Measurements from ENCODE around the gene TUBB6. TPM values are rescaled to one million over a fixed set of nuclear protein-coding genes. Genes with fewer than 3 reads are reported as not detected.
A peak's percentile ranks its signal among the peaks of the same experiment; 100 is the strongest.

Gene TUBB6
- total and polyA plus RNA-seq, 2 donors (not counting 3 experiments of a cell fraction or from before 2014, with no cell fraction given), result 440 to 747 TPM

DNA sequence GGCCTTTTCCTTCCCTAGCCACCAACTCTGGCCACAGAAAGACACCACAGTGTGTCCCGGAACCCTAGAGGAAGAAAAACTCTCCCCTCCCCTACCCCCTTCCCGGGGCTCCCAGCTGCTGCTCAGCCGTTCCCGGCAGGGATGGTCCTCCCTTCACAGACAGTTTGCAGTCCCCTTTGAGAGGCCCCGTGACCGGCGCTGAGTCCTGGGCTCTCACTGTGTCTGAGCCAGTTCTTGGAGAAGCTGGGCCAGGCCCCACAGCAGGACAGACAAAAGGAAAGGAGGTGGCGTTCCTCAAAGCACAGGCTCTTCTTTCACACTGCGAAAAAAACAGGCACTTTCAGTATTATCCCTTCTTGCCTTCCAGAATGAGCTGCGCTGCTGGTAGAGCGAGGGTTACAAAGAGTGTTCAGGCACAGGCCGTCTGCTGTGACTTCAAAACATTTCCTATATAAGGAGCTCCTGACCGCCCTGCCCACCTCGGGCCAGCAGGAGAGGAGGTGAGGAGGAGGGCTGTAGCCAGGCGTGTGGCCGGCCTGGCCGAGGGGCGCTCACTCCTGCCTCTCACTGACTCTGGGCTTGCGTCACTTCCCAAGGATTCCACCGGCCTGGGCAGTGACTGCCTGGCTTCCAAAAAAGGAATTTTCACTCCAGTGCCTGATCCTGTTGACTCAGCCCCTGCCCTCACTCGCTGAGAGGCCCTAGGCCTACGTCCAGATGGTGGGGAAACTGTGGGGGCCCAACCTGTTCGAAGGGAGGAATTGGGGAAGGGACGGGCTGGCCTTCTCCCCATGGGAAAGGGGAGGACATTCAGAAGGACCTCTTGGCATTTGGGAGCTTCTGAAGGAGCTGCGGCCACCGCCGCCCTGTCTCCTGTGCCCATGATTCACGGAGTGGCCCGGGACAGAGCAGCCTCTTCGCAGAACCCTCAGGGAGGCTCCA is 29.0 kb upstream of the TUBB6 start:
- DNase-seq (ENCODE audit: low read depth, low spot score) (peak; percentile 93), FAIRE-seq (peak; percentile 98)
- TF ChIP-seq POLR2A (IDR thresholded peaks at IDR 0.05; ENCODE audit: low read depth, low read length) (peak; percentile 86), POLR2AphosphoS5 (IDR thresholded peaks at IDR 0.05; ENCODE audit: insufficient read depth, low read depth, low read length) (peak; percentile 77), GATA2 (IDR thresholded peaks at IDR 0.05; ENCODE audit: insufficient read depth, insufficient read length, low read depth, low read length) (no peak), JUN (IDR thresholded peaks at IDR 0.05; ENCODE audit: borderline replicate concordance, insufficient read depth, insufficient read length, low read depth) (no peak), EZH2 (IDR thresholded peaks at IDR 0.05; ENCODE audit: borderline replicate concordance, low read depth, low read length, severe bottlenecking) (no peak), FOS (IDR thresholded peaks at IDR 0.05; ENCODE audit: borderline replicate concordance, insufficient read depth, low read length) (peak; percentile 74), MYC (IDR thresholded peaks at IDR 0.05; ENCODE audit: low read depth, low read length) (peak; percentile 3), CTCF (IDR thresholded peaks at IDR 0.05; ENCODE audit: extremely low read depth in 1 of 2, insufficient read depth in 1 of 2, low read depth in 1 of 2, low read length in 2 of 2) (peak in 1 of 2 donors; percentile 23)
- TF ChIP-seq, protein P1, sequence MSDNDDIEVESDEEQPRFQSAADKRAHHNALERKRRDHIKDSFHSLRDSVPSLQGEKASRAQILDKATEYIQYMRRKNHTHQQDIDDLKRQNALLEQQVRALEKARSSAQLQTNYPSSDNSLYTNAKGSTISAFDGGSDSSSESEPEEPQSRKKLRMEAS (IDR thresholded peaks at IDR 0.05; ENCODE audit: insufficient read depth, insufficient read length), result no peak
- Histone ChIP-seq H3K9ac (replicated peaks; ENCODE audit: extremely low read depth, insufficient read depth, low read length) (peak overlapping the region; percentile 82), H3K9me3 (replicated peaks; ENCODE audit: control insufficient read depth, insufficient read depth, low read length) (no peaks in the 10 kb centered on the region), H3K27me3 (ENCODE audit: control insufficient read depth in 2 of 2, insufficient read depth in 2 of 2, low read length in 2 of 2) (no peaks in the 10 kb centered on the region), H3K4me2 (ENCODE audit: insufficient read depth, low read length) (peak overlapping the region; percentile 62), H3K4me3 (replicated peaks in 1 of 3; ENCODE audit: insufficient read depth in 1 of 3, low read depth in 1 of 3, low read length in 3 of 3) (peak overlapping the region; percentile 9 to 44 (median 30)), H3K9me1 (replicated peaks; ENCODE audit: control insufficient read depth, extremely low read depth, insufficient read depth, low read length) (no peaks in the 10 kb centered on the region), H3K79me2 (ENCODE audit: control insufficient read depth, insufficient read depth, low read length) (no peaks in the 10 kb centered on the region), H2AFZ (ENCODE audit: low read depth, low read length) (peak overlapping the region; percentile 78), H4K20me1 (replicated peaks; ENCODE audit: control insufficient read depth, extremely low read depth, insufficient read depth, low read length) (no peaks in the 10 kb centered on the region), H3K36me3 (ENCODE audit: control insufficient read depth in 2 of 2, extremely low read depth in 1 of 2, insufficient read depth in 2 of 2, low read length in 2 of 2) (no peaks in the 10 kb centered on the region), H3K4me1 (ENCODE audit: control insufficient read depth, extremely low read depth, insufficient read depth, low read length) (peaks cover 34% of the 10 kb centered on the region), H3K27ac (ENCODE audit: insufficient read depth, low read depth, low read length) (peak overlapping the region; percentile 89)
- ChIA-PET CTCF (interaction anchor here (0.9 to 4.2 kb wide), 11 partner anchors 8 to 342 kb away, joined by 3 to 23 read pairs (median 7); partner anchors contain the start of gene TUBB6), POLR2A (interaction anchor here (0.5 to 3.4 kb wide), 10 partner anchors 8 to 721 kb away, joined by 3 to 46 read pairs (median 4); partner anchors contain the start of gene TUBB6)
- BruUV-seq (replicated peaks), result TSS peak; percentile 88
- dilution Hi-C loops (cut with MboI; ENCODE audit: extremely low pct_ligation_motif_present, low sequenced_read_pairs) (no loop called here), intact Hi-C loops (cut with micrococcal nuclease) (loop anchor here (1.0 kb wide), 3 partner anchors 17 to 98 kb away; partner anchors contain the start of genes AFG3L2 and TUBB6)

Measured in endothelial cell of umbilical vein (primary cell).